H1 (cell line): ENCODE measurements around the gene GALNT1.

Experiments
- CTCF ChIP-seq, 3 experiments: IDR thresholded peaks; 1 replicate in 2 of 3; 2 replicates in 1 of 3; pipeline versions ENCODE4 v1.5.1 to v1.6.1; 2011; ENCODE audit warnings: low read length in 3 of 3, mild to moderate bottlenecking in 3 of 3, inconsistent platforms in 2 of 3, low read depth in 1 of 3, moderate library complexity in 1 of 3; ENCODE audit not compliant: insufficient read depth in 1 of 3; ENCODE audit errors: control extremely low read depth in 1 of 3
- EZH2 ChIP-seq: fragments of 200-600 bp; sonication (generic); IDR thresholded peaks from 2 replicates; pipeline ENCODE4 v1.7.1; 2012; ENCODE audit warnings: low read depth, mild to moderate bottlenecking, moderate library complexity, low read length, inconsistent platforms; ENCODE audit not compliant: severe bottlenecking
- FOSL1 ChIP-seq: IDR thresholded peaks from 2 replicates; pipeline ENCODE4 v1.6.1; 2011; ENCODE audit warnings: mild to moderate bottlenecking, low read depth, low read length, moderate library complexity; ENCODE audit not compliant: insufficient read depth
- GABPA ChIP-seq: IDR thresholded peaks from 2 replicates; pipeline ENCODE4 v1.6.1; 2011; ENCODE audit warnings: mild to moderate bottlenecking, low read length, moderate library complexity, borderline replicate concordance; ENCODE audit not compliant: insufficient read depth
- JUN ChIP-seq: IDR thresholded peaks from 2 replicates; pipeline ENCODE4 v1.6.1; 2011; ENCODE audit warnings: low read depth, mild to moderate bottlenecking, improper control_type of control experiment, low read length
- KDM5A ChIP-seq: fragments of 200-600 bp; IDR thresholded peaks from 2 replicates; pipeline ENCODE4 v1.7.1; 2012; ENCODE audit warnings: mild to moderate bottlenecking, low read length, inconsistent platforms, mixed read lengths
- MAFK ChIP-seq: IDR thresholded peaks from 2 replicates; pipeline ENCODE4 v1.6.1; 2012; ENCODE audit warnings: low read depth, mild to moderate bottlenecking, improper control_type of control experiment, low read length
- POLR2A ChIP-seq, 2 experiments: IDR thresholded peaks; 1 replicate in 1 of 2; 2 replicates in 1 of 2; pipeline ENCODE4 v1.6.1; 2011; ENCODE audit warnings: low read depth in 2 of 2, low read length in 2 of 2, mild to moderate bottlenecking in 2 of 2; ENCODE audit errors: control extremely low read depth in 1 of 2
- POLR2AphosphoS5 ChIP-seq: IDR thresholded peaks from 2 replicates; pipeline ENCODE4 v1.6.1; 2011; ENCODE audit warnings: low read depth, low read length
- SRF ChIP-seq: IDR thresholded peaks from 2 replicates; pipeline ENCODE4 v1.6.1; 2011; ENCODE audit warnings: mild to moderate bottlenecking, low read depth, low read length, moderate library complexity
- ZNF274 ChIP-seq: IDR thresholded peaks from 2 replicates; pipeline ENCODE4 v1.7.0; 2012; ENCODE audit warnings: low read length, borderline replicate concordance; ENCODE audit errors: extremely low read depth

- TF ChIP-seq CTCF (IDR thresholded peaks at IDR 0.05; ENCODE audit: control extremely low read depth in 1 of 3, insufficient read depth in 1 of 3, low read depth in 1 of 3, low read length in 3 of 3) (no peak), MAFK (no peak), KDM5A (no peak), POLR2AphosphoS5 (no peak), GABPA (no peak), EZH2 (no peak), FOSL1 (no peak), ZNF274 (no peak), POLR2A (IDR thresholded peaks at IDR 0.05; ENCODE audit: control extremely low read depth in 1 of 2, low read depth in 2 of 2, low read length in 2 of 2) (no peak), SRF (no peak), JUN (no peak)
Measured at GRCh38 chr18:35639296-35639695, 57.8 kb downstream of the GALNT1 start.
